DLD1 (cell line): ENCODE results near the gene ASTN1.

ENCODE experiments used
- in situ Hi-C: cut with HindIII; loops from 2 replicates; pipeline ENCODE4 v1.10.0; 2017; ENCODE audit warnings: low sequenced_read_pairs

Gene ASTN1

DNA sequence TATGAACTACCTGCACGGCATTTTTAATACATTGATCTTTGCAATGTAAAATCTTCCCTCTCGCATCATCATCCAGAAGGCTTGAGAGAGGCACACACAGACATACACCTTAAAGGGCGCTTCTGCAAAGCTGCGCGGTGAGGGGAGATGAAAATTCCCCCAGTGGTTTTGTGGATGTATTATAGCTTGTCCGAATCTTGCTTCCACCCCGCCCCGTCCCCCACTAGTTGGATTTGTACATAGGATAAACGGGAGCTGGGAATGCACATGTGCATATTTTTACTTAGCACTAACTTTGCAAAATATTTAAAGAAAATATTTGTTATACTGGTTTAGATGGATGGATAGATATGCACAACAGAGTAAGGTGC lies 542 bp upstream of the ASTN1 start:
- in situ Hi-C loops, result no loop called here

DNA sequence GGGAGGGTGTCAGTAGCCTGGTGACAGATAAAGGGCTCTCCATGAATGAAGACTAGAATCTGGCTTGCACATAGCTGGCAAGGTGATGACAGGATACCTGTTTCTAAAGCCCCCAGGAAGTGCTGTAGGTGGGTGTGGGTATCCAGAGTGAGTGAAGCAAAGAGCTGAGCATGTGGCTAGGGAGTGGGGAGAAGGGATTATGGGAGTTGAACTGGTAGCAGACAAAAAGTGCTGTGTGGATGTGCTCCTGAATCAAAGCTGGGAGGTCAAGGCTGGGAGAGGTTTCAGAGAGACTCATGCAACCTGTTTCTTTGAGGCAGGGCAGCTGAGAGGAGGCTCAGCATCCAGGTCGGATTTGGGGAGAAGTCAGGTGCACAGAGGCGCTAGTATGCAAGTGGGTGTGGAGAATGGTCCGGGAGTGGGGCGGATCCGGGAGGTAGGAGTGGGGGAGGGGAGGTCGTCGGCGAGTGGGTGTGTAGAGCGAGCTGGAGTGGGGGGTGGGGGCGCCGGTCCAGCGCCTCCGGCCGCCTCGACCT lies 600 bp downstream of the ASTN1 start:
- in situ Hi-C loops, result no loop called here

DNA sequence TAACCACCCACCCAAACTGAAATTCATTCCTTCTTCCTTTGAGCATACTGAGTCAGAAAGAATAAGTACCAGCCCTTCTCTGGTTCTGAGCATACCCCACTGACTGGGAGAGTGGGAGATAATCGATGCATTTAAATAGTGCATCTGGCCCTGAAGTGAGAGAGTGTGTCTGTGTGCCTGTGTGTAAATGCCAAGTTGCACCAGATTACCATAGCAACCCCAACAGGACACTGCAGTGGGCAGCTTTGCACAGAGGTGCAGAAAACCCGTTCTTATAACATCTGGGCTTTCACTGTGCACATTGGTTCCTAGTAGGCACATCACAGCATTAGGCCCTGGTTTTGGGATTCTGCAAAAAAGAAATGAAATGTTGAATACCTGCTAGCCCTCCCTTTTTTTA lies 2.3 kb downstream of the ASTN1 start:
- in situ Hi-C loops, result no loop called here

DNA sequence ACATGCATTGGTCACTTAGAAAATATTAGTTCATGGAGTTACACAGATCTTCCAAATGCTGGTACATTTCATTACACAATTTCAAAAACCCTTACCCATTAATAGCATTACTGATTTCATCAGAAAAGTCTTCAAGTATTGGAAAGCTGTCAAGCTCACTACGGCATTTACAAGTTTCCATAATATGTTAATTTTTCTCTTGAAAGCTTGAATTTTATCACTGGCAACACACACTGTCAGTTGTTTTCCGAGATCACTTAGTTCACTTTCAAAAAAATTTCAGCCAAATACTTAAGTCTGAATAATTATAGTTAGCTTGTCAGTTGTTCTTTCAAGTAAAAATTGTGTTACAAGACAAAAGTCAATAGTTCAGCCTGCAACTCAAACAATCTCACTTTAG lies 18.0 kb downstream of the ASTN1 start:
- in situ Hi-C loops, result no loop called here

DNA sequence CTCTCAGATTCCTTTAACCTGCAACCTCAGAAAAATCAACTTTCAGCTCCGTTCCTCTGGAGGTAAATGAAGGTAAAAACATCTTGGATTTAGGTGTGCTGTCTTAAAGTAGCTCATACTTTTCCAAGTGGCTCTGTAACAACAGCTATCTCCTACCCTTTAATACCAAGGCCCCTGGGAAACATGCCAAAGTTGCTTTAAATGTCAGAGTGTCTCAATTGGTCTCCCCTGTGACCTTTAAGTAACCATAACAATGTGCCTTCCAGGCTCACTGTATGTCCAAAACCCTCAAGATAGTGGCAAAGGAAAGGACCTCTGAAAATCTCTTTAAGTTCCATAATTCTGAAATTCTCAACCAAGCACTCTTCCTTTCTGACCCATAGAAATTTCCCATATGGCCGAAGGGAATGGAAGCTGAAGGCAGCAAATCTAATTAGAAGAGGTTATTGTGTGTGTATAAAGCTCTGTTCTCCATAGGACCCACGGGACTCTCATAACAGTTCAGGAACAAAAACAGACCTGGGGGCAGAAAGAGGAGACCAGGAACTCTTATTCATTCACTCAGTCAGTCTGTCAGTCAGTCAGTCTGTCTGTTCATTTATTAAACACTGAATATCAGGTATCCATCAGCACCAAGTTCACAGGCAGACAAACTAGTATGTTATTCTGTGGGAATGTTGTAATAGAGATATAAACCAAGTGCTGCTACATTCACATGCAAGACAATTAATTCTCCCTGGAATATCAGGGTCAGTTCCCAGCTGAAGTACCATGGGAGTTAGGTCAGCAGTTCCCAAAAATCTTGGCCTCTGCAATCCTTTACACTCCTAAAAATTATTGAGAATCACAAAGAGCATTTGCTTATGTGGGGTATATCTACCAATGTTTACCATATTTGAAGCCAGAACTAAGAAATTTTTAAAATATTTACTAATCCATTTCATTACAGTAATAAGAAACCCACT lies 19.1 kb downstream of the ASTN1 start:
- in situ Hi-C loops, result no loop called here

DNA sequence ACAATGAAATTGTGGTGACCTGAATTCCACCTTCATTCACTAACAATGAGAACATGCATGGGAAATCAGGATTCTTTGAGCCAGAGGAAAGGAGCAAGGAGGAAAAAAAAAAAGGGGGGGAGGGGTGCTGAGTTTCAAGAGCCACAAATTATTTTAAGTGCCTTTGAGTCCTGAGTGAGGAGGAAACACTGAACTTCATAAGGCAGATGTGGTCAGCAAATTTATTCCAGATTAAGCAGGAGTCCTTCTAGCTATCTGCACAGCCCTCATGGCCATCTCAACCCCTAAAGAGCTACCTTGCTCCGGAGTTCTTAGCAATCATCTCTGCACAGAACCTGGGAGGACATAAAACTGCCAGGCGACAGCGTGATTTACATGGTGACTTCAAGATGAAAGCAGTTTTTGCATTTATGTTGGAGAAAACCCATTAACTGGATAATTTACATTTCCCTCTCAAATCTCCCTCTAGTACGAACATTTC lies 21.7 kb downstream of the ASTN1 start:
- in situ Hi-C loops, result no loop called here

DNA sequence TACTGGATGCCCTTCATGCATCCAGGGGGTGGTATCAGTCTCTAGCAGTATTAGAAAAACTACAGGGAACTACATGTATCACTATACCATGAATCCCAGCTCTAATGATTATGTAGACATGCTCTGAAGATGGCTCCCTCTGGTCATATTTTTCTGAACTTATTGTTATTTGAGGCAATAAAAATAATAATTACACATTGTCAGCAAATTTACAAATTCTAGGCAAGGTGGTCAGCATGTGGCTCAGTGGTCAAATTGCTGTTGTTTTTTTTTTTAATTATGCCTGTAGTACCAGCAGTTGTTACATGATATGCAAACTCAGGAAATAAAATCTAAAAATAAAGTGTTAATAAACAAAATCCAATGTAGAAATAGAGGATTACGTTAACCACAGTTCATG lies 22.5 kb downstream of the ASTN1 start:
- in situ Hi-C loops, result no loop called here

DNA sequence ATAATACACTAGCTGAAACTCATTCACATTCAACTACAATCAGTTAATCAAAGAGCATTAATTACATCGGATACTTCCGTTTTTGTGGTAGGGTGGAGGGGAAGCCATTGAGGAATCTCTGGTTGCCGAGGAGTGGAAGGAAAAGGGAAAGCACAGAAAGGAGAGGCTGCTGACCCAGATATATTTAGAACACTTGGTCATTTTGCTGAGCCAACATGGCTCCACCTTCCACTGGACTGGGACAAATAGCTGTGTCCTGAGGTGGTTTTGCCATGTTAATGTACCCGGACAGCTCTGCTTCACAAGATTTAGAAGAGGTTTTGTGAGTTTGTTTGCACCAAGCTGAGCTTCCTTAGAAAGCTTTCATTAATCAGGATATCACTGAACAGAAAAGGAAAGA lies 26.2 kb downstream of the ASTN1 start:
- in situ Hi-C loops, result no loop called here

DNA sequence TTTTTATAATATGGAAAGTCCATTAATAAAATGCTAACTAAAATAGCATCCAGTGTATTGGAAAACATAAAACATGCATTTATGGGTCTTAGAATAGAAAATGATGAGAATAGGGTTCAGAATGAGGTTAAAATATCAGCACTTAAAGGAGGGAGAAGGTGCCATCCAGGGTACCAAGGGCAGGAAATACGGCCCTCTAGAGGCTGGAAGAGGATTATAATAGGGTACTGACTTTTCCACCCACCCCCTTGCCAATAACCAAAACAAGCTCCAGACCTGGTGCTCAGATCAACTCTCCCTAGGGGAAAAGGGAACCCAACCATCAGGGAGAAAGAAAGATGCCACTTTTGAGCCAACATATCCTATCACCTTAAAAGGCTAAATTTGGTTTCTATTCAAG lies 26.7 kb downstream of the ASTN1 start:
- in situ Hi-C loops, result no loop called here

DNA sequence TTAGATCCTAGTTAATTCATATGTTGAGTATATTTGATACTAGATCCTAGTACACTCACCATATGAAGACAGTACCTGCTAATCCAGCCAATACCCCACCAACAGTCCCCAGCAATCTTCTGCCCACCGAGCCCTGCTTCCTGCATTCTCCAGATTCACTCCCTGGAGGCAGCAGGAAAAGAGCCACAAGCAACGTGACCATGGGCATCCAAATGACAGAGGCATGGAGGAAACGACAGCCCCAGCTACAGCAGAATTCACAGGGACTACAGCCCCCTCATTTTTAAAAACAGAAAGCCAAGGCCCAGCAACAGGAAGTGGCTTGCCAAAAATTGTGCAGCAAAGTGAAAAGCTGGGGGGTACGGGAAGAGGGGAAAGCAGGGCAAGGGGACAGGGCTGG lies 29.3 kb downstream of the ASTN1 start:
- in situ Hi-C loops, result no loop called here

DNA sequence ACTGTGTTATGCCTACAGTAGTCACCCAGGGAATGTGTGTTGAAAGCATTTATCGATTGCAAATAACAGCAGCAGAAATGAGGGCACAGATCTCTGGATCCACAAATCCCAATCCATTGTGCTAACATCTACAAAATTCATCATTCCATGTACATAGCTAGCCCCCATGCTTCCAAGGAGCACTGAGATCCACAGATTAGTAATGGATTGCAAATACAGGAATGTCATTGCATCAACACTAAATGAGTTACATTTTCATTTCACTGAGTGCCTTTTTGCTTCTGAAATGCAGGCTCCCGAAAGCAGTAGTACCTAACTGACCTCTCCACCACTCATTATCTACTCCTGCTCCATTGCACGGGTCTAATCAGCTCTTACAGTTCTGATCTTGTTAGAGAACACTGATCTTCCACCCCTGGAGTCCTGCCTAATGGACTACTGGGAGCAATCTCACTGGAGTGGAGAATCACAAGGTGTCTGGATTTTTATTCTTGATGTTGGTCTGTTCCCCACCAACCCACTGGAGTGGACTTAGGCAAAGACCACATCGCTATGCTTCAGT lies 30.5 kb downstream of the ASTN1 start:
- in situ Hi-C loops, result no loop called here

DNA sequence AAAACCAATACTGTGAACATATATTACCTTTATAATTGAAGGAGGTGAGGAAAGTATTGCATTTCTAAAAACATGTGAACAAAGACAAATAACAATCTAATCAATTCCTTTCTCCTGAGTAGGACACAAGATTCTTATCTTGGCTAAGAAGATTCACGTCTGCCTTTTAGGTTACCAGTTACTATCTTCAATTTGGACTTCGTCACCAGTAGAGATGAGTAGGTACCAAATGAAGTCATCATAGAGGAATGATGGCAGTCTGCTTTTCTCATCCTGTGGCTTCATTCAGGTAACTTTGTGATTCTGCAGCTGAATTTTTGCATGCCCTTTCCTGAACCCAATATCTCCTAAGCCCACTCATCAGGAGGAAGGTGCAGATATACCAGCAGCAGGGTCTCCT lies 32.4 kb downstream of the ASTN1 start:
- in situ Hi-C loops, result no loop called here

DNA sequence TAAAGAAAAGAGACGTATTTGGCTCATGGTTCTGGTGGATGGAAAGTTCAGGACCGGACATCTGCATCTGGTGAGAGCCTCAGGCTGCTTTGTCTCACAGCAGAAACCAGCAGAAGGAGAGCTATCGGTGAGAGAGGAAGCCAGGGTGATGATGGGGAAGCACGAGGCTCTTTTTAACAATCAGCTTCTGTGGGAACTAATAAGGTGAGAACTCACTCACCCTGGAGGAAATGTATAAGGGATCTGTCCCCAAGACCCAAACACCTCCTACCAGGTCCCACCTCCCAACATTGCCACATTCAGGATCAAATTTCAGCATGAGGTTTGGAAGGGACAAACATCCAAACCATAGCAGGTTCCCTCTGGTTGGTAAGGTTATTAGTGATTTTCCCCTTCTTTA lies 32.8 kb downstream of the ASTN1 start:
- in situ Hi-C loops, result no loop called here

DNA sequence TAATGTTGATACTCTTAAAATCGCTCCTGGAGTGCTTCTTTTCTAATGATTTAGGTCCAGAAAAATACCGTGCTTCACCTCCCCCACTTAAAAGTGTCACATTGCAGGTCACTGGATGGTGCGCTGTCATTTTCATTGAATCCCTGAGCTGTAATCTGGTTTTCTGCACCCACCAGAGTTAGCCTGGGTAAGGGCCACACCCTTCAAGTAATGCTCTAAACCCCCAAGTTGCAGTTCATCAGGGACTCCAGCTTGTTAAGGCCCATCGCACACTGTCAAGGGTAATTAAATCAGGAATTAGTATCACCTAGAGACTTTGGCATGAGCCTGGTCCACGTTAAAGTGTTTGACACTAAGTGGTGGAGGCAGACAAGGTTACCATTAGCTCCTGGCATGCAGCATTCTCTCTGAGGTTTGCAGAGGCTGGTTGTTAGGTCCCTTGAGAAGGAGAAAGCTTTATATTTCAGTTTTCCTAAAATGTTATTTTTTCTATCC lies 34.0 kb downstream of the ASTN1 start:
- in situ Hi-C loops, result no loop called here

DNA sequence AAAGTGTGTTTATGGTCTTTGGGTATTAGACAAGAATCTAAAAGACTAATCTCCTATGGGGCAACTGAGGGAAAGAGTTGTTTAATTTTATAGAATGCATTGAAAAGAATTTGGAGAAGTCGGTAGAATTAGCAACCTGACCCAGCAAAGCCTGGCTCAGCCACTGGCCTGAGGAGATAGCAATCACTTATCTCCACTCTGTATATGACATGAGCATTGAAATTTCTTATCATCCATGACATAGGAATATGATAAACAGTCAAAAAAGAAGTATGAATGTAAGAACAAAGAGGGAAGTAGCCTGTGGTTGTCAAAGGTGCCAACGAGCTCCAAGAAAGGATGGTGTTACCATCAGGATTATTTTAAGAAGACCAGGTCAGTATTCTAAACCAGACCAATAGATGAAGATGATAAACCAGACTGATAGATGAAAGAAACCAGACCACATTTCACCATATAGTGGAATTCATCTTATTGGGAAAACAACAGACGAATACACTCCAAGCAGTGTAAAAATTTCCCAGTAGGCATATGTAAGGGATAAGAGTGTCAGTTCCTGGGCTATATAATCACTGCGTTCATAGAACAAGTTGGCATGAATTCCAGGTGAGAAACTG lies 35.7 kb downstream of the ASTN1 start:
- in situ Hi-C loops, result no loop called here

DNA sequence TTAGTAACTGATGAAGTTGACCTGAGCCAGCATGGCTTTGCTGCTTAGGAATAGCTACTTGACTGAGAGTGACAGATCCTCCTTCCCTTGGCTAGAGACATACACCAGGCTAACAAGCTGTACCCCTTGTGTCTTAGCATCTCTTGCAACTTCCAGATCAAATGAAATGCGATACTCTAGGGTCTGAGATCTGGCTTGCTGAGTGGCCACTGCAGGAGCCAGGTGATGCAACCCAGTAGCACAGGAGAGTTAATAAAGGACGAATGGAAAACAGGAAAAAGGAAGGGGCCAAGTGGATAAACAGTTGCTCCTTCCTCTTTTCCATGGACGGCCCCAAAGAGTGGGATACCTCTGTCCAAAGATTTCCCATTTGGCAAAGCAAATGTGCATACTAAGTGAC lies 38.2 kb downstream of the ASTN1 start:
- in situ Hi-C loops, result no loop called here

DNA sequence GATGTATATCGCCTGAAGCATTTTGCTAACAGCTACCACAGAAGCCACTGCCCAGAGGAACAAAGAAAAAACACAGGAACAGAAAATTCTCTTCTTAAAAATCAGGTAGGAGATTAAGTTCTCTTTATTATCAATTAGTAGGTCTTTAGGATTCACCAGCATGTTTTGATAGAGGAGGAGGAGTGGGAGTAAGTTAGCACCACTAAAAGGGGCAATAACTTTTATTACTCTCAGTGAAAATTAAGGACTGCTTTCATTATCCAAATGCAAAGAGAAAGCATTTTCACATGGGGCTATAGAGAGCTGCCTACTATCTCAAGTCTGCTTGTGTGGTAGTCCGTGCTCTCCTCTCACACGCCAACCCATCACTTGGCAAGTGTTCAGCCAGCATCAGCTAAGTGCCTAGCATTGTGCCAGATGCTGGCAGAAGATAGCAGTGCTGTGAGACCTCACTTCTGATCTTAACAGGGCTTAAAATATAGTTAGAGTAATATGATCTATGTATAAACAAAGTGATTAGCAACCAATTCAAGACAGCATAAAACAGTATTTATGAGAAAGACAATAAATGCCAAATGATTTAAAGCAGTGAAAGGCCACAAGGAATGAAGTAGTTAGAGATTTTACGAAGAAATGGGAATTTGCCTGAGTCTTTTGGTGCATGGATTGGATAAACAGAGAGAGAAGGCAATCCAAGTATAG lies 39.8 kb downstream of the ASTN1 start:
- in situ Hi-C loops, result no loop called here

DNA sequence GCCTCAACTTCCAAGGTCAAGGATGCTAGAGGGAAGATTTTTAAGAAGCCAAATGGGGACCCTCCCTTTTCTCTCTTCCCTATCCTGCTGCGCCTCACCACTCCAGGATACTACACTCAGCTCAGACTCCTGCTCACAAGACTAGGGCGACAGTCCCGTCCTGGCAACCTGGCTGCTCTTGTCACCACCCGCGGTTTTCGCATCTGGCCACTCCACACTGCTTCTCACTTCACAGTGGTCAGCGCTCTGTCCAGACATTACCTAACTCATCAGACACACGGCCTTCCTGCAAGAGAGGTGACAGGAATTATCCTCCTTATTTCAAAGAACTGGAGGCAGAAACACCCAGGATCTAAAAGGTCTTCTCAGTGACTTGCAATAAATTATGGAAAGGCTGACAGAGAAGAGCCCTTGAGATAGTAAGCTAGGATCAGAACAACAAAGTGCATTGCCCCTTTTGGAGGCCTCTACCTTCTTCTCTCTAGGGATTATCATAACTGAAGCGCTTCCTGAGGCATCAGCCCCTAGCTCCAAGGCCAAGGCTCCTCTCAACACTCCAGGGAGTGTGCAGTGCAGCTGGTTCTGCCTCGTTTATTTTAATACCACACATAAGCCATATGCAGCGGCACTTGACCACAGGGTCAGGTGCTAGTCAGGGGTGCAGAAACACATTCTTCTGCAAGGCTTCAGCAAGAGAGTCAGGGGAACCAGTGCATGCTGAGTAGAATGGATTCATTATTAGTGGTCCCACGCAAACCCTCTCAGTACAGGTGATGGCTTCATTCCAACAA lies 41.9 kb downstream of the ASTN1 start:
- in situ Hi-C loops, result no loop called here

DNA sequence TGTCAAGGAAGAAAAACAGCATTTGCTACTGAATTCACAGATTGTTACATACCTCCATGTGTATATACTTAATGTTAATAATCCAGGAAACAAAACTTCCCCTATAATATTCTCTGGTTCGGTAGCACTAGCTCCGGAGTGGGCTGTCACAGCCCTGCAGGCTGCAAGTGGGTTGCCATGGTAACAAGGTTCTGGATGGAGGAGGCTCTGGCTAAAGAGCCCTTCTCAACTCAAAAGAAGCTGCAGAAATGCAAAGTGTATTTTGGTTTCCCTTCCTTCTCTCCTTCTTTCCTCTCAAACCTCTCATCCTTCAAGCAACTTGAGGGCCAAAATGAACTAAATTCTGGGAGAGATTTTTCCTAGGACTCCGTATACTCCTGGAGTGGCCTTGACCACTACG lies 45.2 kb downstream of the ASTN1 start:
- in situ Hi-C loops, result no loop called here

DNA sequence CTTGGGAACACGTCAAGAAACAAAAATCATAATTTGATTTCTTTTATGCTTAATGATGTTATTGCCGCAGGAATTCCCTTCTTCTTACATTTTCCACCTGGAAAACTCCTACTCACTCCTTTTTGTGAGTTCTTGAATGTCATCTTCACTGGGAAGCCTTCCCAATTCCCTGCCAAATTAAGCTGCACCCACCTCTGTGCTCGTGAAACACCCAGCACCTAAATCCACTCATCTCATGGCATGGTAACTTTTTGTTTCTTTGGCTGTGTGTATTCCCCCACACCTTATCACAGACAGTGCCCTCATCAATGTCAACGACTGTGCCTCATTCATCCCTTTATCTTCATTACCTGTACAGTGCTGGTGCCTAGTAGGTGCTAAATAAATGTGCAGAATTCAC lies 45.6 kb downstream of the ASTN1 start:
- in situ Hi-C loops, result no loop called here
